ENCODE measurements around the gene TMEM11.

- TF ChIP-seq CTCF (IDR thresholded peaks at IDR 0.05; ENCODE audit: low read depth, low read length, poor library complexity, severe bottlenecking) (no peak), EZH2phosphoT487 (IDR thresholded peaks at IDR 0.05; ENCODE audit: borderline replicate concordance, low read length) (no peak)
Measured at GRCh38 chr17:21215935-21216334, 2.0 kb upstream of the TMEM11 start.
